ENCODE measurements around the gene EPGN.

- TF ChIP-seq JUN (IDR thresholded peaks at IDR 0.05) (no peak), TFCP2L1 (CRISPR knock-in tag; IDR thresholded peaks at IDR 0.05) (no peak), EHMT2 (IDR thresholded peaks at IDR 0.05; ENCODE audit: low read depth) (no peak), CTCF (IDR thresholded peaks at IDR 0.05) (no peak), RNF2 (IDR thresholded peaks at IDR 0.05; ENCODE audit: borderline replicate concordance, low read depth) (no peak), HDAC2 (IDR thresholded peaks at IDR 0.05) (no peak), POLR2A (IDR thresholded peaks at IDR 0.05; ENCODE audit: low read length) (no peak), CHD4 (IDR thresholded peaks at IDR 0.05; ENCODE audit: borderline replicate concordance) (no peak), ELK1 (IDR thresholded peaks at IDR 0.05; ENCODE audit: low read depth, low read length) (no peak), ESRRA (IDR thresholded peaks at IDR 0.05; ENCODE audit: borderline replicate concordance, low read length) (no peak), MAFK (IDR thresholded peaks at IDR 0.05; ENCODE audit: partially characterized antibody) (no peak), CEBPB (IDR thresholded peaks at IDR 0.05) (no peak), MYC (IDR thresholded peaks at IDR 0.05; ENCODE audit: borderline replicate concordance, low read length) (no peak), KDM5A (IDR thresholded peaks at IDR 0.05) (no peak)
Observed at GRCh38 chr4:74287164-74287563, 21.1 kb upstream of the EPGN start.
